Peyer's patch (tissue), 4 donors: Measurements from ENCODE around the gene DLGAP4.

Experiments
- POLR2A ChIP-seq, 2 donors: fragments of 450-650 bp; IDR thresholded peaks; one replicate each; pipeline ENCODE4 v1.5.1; 2017; ENCODE audit warnings: antibody characterized with exemption in 2 of 2, mild to moderate bottlenecking in 2 of 2, moderate library complexity in 2 of 2
- TF ChIP-seq, protein P1 (sequence below), 6 experiments: fragments of 450-650 bp in 4 of 6; fragments of 200-600 bp in 2 of 6; sonication (generic) in 1 of 6; IDR thresholded peaks; one replicate each; pipeline ENCODE4 v1.5.1; 2017 to 2019; ENCODE audit warnings: antibody characterized with exemption in 6 of 6, mild to moderate bottlenecking in 3 of 6, moderate library complexity in 1 of 6

GRCh38 chr20:36432096-36432495 lies 126.0 kb downstream of the DLGAP4 start:
- TF ChIP-seq, protein P1, sequence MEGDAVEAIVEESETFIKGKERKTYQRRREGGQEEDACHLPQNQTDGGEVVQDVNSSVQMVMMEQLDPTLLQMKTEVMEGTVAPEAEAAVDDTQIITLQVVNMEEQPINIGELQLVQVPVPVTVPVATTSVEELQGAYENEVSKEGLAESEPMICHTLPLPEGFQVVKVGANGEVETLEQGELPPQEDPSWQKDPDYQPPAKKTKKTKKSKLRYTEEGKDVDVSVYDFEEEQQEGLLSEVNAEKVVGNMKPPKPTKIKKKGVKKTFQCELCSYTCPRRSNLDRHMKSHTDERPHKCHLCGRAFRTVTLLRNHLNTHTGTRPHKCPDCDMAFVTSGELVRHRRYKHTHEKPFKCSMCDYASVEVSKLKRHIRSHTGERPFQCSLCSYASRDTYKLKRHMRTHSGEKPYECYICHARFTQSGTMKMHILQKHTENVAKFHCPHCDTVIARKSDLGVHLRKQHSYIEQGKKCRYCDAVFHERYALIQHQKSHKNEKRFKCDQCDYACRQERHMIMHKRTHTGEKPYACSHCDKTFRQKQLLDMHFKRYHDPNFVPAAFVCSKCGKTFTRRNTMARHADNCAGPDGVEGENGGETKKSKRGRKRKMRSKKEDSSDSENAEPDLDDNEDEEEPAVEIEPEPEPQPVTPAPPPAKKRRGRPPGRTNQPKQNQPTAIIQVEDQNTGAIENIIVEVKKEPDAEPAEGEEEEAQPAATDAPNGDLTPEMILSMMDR (IDR thresholded peaks at IDR 0.05), result no peak
- TF ChIP-seq POLR2A (IDR thresholded peaks at IDR 0.05), result no peak
